T-helper 1 cell (primary cell): ENCODE data around the gene WASHC2A.
"Not testable (repeated sequence)": the region's sequence is repeated elsewhere in the genome, so short reads cannot be mapped to it uniquely, and the experiment has no call there.

Experiments used
- DNase-seq, 5 donors: peaks; one replicate each; pipeline ENCODE4 v3.0.0-alpha.2; 2012 to 2020
- total RNA-seq, 4 donors: gene quantifications; one replicate each; lab custom pipeline; 2026; lab: John Stamatoyannopoulos, UW

WASHC2A gene
- total RNA-seq, result 62.5 to 84.7 (median 78.1) reads per million in 4 donors

- DNase-seq, result peak; percentile 79 to 95 (median 90)
Measured at GRCh38 chr10:50067546-50068351, at the start of gene WASHC2A. TSS of gene WASHC2A (plus strand) at chr10:50067954. CDS start at chr10:50068006, 52 bp downstream.

- DNase-seq, result not testable (repeated sequence)
Measured at GRCh38 chr10:50019279-50019678, 48.5 kb upstream of the WASHC2A start.

- not testable (repeated sequence) for DNase-seq
Measured at GRCh38 chr10:50020451-50021024, 47.2 kb upstream of the WASHC2A start.

- DNase-seq, result no peak
Measured at GRCh38 chr10:50021646-50022045, 46.1 kb upstream of the WASHC2A start.

GRCh38 chr10:50024716-50025383, 42.9 kb upstream of the WASHC2A start:
- not testable (repeated sequence) for DNase-seq

GRCh38 chr10:50025627-50026026, 42.1 kb upstream of the WASHC2A start:
- no peak for DNase-seq

GRCh38 chr10:50027195-50027594, 40.6 kb upstream of the WASHC2A start:
- no peak for DNase-seq

GRCh38 chr10:50033481-50033880, 34.3 kb upstream of the WASHC2A start:
- no peak for DNase-seq

GRCh38 chr10:50035337-50035736, 32.4 kb upstream of the WASHC2A start:
- DNase-seq, result not testable (repeated sequence)

- DNase-seq, result no peak
Measured at GRCh38 chr10:50044941-50045664, 22.7 kb upstream of the WASHC2A start.

GRCh38 chr10:50046457-50046856, 21.3 kb upstream of the WASHC2A start:
- DNase-seq, result not testable (repeated sequence)

- not testable (repeated sequence) for DNase-seq
Measured at GRCh38 chr10:50047594-50047993, 20.2 kb upstream of the WASHC2A start.

GRCh38 chr10:50051995-50052660, 15.6 kb upstream of the WASHC2A start:
- not testable (repeated sequence) for DNase-seq

- not testable (repeated sequence) for DNase-seq
Measured at GRCh38 chr10:50052778-50053376, 14.9 kb upstream of the WASHC2A start.

GRCh38 chr10:50055494-50056292, 12.1 kb upstream of the WASHC2A start:
- not testable (repeated sequence) for DNase-seq

GRCh38 chr10:50056654-50057053, 11.1 kb upstream of the WASHC2A start:
- not testable (repeated sequence) for DNase-seq

- DNase-seq, result not testable (repeated sequence)
Measured at GRCh38 chr10:50058727-50059126, 9.0 kb upstream of the WASHC2A start.

- not testable (repeated sequence) for DNase-seq
Measured at GRCh38 chr10:50059946-50060345, 7.8 kb upstream of the WASHC2A start.

- DNase-seq, result not testable (repeated sequence)
Measured at GRCh38 chr10:50061548-50061947, 6.2 kb upstream of the WASHC2A start.

- no peak for DNase-seq
Measured at GRCh38 chr10:50063100-50063499, 4.7 kb upstream of the WASHC2A start.

GRCh38 chr10:50068352-50068659, 552 bp downstream of the WASHC2A start:
- not testable (repeated sequence) for DNase-seq
